Adrenal gland (tissue), 5 donors: ENCODE results near the gene TRAF1.

Experiments used
- POLR2A ChIP-seq, 2 donors: fragments of 450-650 bp; IDR thresholded peaks; one replicate each; pipeline ENCODE4 v1.6.1; 2017; ENCODE audit warnings: antibody characterized with exemption in 2 of 2, mild to moderate bottlenecking in 2 of 2, moderate library complexity in 1 of 2
- TF ChIP-seq, protein P1 (sequence below), 6 experiments: fragments of 450-650 bp in 4 of 6; fragments of 200-600 bp in 2 of 6; sonication (generic) in 1 of 6; IDR thresholded peaks; 1 replicate in 5 of 6; 2 replicates in 1 of 6; pipeline versions ENCODE4 v1.5.1 to v1.8.0; 2016 to 2021; ENCODE audit warnings: antibody characterized with exemption in 6 of 6, mild to moderate bottlenecking in 2 of 6, moderate library complexity in 1 of 6
- donor health status: DM: no; HTN: no; CAD: no.

DNA sequence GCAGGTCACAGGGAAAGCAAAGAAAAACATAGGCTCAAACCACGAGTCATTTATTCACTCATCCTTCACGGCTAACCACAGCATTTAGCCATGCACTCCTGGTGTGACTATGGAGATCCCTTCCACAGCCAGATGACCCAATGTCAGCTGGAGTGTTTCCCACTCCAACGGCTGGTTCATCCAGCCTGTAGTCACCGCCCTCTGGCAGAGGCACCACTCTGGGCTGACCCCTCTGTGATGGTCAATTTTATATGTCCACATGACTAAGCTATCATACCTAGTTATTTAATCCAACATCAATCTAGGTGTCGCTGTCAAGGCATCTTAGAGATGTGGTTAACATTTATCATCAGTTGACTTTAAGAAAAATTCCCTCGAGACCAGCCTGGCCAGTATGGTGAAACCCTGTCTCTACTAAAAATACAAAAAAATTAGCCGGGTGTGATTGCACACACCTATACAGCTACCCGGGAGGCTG, 40.1 kb downstream of the TRAF1 start:
- TF ChIP-seq, protein P1, sequence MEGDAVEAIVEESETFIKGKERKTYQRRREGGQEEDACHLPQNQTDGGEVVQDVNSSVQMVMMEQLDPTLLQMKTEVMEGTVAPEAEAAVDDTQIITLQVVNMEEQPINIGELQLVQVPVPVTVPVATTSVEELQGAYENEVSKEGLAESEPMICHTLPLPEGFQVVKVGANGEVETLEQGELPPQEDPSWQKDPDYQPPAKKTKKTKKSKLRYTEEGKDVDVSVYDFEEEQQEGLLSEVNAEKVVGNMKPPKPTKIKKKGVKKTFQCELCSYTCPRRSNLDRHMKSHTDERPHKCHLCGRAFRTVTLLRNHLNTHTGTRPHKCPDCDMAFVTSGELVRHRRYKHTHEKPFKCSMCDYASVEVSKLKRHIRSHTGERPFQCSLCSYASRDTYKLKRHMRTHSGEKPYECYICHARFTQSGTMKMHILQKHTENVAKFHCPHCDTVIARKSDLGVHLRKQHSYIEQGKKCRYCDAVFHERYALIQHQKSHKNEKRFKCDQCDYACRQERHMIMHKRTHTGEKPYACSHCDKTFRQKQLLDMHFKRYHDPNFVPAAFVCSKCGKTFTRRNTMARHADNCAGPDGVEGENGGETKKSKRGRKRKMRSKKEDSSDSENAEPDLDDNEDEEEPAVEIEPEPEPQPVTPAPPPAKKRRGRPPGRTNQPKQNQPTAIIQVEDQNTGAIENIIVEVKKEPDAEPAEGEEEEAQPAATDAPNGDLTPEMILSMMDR (IDR thresholded peaks at IDR 0.05): no peak
- no peak for TF ChIP-seq POLR2A (IDR thresholded peaks at IDR 0.05)
